ENCODE results near the gene IFT20.

- no peak for TF ChIP-seq CTCF (IDR thresholded peaks at IDR 0.05)
- no peak for TF ChIP-seq REST (IDR thresholded peaks at IDR 0.05; ENCODE audit: insufficient read depth in 1 of 2, low read depth in 2 of 2, low read length in 1 of 2)
Observed at GRCh38 chr17:28324267-28324745, 11.0 kb downstream of the IFT20 start.
